PFSK-1 (cell line): ENCODE data around the gene CLEC16A.

Experiments used
- FOXP2 ChIP-seq: optimal IDR thresholded peaks from 2 replicates; pipeline ENCODE3; 2011; ENCODE audit warnings: borderline replicate concordance, control low read depth, inconsistent platforms; ENCODE audit not compliant: insufficient read depth; ENCODE audit errors: extremely low read length, extremely low read depth
- POLR2AphosphoS5 ChIP-seq: IDR thresholded peaks from 2 replicates; pipeline ENCODE4 v1.6.1; 2012; ENCODE audit warnings: low read depth, mild to moderate bottlenecking, control low read depth, low read length, moderate library complexity
- SIN3A ChIP-seq: IDR thresholded peaks from 2 replicates; pipeline ENCODE4 v1.6.1; 2012; ENCODE audit warnings: mild to moderate bottlenecking, low read length, moderate library complexity, borderline replicate concordance; ENCODE audit not compliant: insufficient read depth
- TAF1 ChIP-seq: IDR thresholded peaks from 2 replicates; pipeline ENCODE4 v1.6.1; 2012; ENCODE audit warnings: low read length, control low read depth, borderline replicate concordance; ENCODE audit not compliant: insufficient read depth
- TF ChIP-seq, protein P1 (sequence below), 2 experiments: IDR thresholded peaks; 2 replicates each; pipeline versions ENCODE4 v1.6.1 to v1.8.0; 2011 to 2012; ENCODE audit warnings: low read depth in 2 of 2, low read length in 2 of 2, control low read depth in 1 of 2, inconsistent platforms in 1 of 2, mild to moderate bottlenecking in 1 of 2, moderate library complexity in 1 of 2; ENCODE audit not compliant: insufficient read depth in 1 of 2

The CLEC16A gene

DNA sequence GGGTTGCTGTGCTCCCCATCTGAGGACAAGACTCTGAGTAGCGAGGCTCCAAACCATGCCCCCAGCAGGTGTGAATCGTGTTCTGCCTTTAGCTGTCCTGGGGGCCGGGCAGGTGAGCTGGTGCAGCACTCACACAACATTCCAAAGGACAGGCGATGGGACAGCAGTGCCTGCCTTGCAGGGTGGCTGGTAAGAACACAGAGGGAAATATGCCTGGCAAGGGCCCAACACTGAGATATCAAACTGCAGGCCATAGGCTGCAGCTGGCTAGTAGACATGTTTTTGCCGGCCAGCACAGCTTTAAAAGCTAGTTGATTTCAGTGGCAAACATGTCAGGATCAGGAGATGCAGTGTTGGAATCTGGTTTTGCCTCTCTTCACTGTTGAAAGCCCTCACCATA is 23.6 kb downstream of the CLEC16A start:
- TF ChIP-seq POLR2AphosphoS5: no peak
- TF ChIP-seq SIN3A: no peak
- no peak for TF ChIP-seq TAF1
- no peak for TF ChIP-seq FOXP2
- TF ChIP-seq, protein P1, sequence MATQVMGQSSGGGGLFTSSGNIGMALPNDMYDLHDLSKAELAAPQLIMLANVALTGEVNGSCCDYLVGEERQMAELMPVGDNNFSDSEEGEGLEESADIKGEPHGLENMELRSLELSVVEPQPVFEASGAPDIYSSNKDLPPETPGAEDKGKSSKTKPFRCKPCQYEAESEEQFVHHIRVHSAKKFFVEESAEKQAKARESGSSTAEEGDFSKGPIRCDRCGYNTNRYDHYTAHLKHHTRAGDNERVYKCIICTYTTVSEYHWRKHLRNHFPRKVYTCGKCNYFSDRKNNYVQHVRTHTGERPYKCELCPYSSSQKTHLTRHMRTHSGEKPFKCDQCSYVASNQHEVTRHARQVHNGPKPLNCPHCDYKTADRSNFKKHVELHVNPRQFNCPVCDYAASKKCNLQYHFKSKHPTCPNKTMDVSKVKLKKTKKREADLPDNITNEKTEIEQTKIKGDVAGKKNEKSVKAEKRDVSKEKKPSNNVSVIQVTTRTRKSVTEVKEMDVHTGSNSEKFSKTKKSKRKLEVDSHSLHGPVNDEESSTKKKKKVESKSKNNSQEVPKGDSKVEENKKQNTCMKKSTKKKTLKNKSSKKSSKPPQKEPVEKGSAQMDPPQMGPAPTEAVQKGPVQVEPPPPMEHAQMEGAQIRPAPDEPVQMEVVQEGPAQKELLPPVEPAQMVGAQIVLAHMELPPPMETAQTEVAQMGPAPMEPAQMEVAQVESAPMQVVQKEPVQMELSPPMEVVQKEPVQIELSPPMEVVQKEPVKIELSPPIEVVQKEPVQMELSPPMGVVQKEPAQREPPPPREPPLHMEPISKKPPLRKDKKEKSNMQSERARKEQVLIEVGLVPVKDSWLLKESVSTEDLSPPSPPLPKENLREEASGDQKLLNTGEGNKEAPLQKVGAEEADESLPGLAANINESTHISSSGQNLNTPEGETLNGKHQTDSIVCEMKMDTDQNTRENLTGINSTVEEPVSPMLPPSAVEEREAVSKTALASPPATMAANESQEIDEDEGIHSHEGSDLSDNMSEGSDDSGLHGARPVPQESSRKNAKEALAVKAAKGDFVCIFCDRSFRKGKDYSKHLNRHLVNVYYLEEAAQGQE (IDR thresholded peaks at IDR 0.05; ENCODE audit: insufficient read depth in 1 of 2, low read depth in 2 of 2, low read length in 2 of 2): no peak

DNA sequence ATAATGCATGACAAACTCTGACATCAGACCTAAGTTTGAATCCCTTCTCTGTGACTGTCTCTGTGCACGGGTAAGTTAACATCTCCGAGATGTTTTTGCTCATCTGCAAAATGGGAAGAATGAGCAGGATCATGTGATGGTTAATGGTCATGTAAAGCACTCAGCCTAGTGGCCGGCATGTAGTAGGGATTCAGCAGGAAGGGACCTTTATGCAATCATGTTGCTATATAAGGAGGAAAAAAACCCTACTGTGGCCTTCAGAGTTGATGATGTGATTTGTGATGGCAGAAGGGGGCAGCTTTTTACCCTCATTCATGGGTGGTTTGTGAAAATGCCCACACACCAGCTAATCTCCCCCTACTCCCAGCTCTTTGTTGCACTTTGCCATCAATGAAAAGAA is 24.1 kb downstream of the CLEC16A start:
- TF ChIP-seq, protein P1 (IDR thresholded peaks at IDR 0.05; ENCODE audit: insufficient read depth in 1 of 2, low read depth in 2 of 2, low read length in 2 of 2): no peak
- no peak for TF ChIP-seq FOXP2
- TF ChIP-seq TAF1: no peak
- no peak for TF ChIP-seq SIN3A
- no peak for TF ChIP-seq POLR2AphosphoS5

DNA sequence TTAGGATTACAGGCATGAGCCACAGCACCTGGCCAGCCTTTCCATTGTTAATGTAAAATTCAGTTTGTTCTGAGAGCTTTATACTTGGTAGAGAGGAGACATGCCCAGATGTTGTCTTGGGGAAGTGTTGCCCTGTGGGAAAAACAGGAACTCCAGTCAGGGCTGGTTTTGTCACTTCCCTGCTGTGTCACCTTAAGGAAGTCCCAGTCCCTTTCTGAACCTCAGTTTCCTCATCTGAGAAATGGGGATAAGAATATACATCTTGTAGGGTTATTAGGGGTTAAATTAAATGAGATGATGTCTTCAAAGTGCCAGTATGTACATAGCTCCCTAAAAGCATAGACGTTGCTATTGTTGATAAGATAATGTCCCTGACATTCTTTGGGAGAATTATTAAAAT is 25.3 kb downstream of the CLEC16A start:
- TF ChIP-seq, protein P1 (IDR thresholded peaks at IDR 0.05; ENCODE audit: insufficient read depth in 1 of 2, low read depth in 2 of 2, low read length in 2 of 2): no peak
- TF ChIP-seq POLR2AphosphoS5: no peak
- no peak for TF ChIP-seq FOXP2
- TF ChIP-seq SIN3A: no peak
- no peak for TF ChIP-seq TAF1

DNA sequence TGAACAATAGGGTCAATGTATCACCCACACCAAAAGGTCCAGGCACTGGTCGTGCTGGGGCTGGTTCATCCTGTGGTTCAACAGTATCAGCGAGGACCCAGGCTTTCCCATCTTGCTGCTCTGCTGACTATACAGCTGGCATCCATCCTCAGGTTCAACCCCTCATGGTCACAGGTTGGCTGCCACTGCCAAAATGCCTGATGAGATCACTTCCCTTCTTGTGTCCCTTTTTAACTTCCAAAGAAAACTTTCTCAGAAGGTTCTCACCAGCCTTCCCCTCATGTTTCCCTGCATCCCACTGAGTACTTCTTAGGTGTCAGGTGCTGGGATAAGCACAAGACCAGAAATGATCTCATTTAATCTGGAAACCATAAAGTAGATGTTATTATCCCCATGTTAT is 25.7 kb downstream of the CLEC16A start:
- TF ChIP-seq POLR2AphosphoS5 (no peak), TAF1 (no peak), FOXP2 (no peak), SIN3A (no peak)
- TF ChIP-seq, protein P1 (IDR thresholded peaks at IDR 0.05; ENCODE audit: insufficient read depth in 1 of 2, low read depth in 2 of 2, low read length in 2 of 2): no peak

DNA sequence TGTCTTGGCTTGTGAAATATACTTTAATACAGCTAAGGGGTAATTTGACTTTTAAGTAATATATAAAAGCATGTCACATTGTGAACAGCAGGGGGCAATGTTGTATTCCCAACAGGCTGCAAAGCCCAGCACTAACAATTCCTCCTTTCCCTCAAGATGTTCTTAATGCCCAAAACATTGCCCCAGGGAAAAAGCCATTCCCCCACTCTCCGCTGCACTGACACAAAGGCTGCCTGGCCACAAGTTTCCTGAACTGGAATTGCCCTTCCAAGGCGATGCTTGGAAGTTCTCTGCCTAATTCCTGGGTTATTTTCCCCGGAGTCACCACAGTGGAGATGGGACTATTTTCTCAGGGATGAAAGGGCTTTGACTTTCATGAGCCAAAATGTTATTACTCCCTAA is 27.2 kb downstream of the CLEC16A start:
- TF ChIP-seq, protein P1 (IDR thresholded peaks at IDR 0.05; ENCODE audit: insufficient read depth in 1 of 2, low read depth in 2 of 2, low read length in 2 of 2): no peak
- no peak for TF ChIP-seq SIN3A
- TF ChIP-seq POLR2AphosphoS5: no peak
